Gastroesophageal sphincter (tissue), 3 donors: Measurements from ENCODE around the gene SUPT5H.

Experiments
- CTCF ChIP-seq, 4 experiments: fragments of 200-600 bp in 2 of 4; fragments of 450-650 bp in 2 of 4; sonication (generic) in 1 of 4; IDR thresholded peaks; one replicate each; pipeline ENCODE4 v1.5.1; 2017 to 2019; ENCODE audit warnings: antibody characterized with exemption in 4 of 4, mild to moderate bottlenecking in 2 of 4, moderate library complexity in 2 of 4
- POLR2A ChIP-seq, 2 donors: fragments of 450-650 bp; IDR thresholded peaks; one replicate each; pipeline ENCODE4 v1.6.1; 2017; ENCODE audit warnings: antibody characterized with exemption in 2 of 2, mild to moderate bottlenecking in 2 of 2, moderate library complexity in 1 of 2
- POLR2AphosphoS5 ChIP-seq: sonication (generic); formaldehyde crosslinking; IDR thresholded peaks from one replicate; pipeline ENCODE4 v1.6.1; 2017; ENCODE audit warnings: antibody characterized with exemption

- TF ChIP-seq CTCF (IDR thresholded peaks at IDR 0.05) (no peak), POLR2A (IDR thresholded peaks at IDR 0.05) (no peak), POLR2AphosphoS5 (no peak)
These were observed 28.9 kb upstream of the SUPT5H start for GRCh38 chr19:39416152-39417120.
